GM12878 (cell line): ENCODE measurements around the gene IRF2BP1. TPM values are rescaled to one million over a fixed set of nuclear protein-coding genes. Genes with fewer than 3 reads are reported as not detected.
A peak's percentile ranks its signal among the peaks of the same experiment; 100 is the strongest.

Source experiments
- CEBPZ ChIP-seq: fragments of 150-350 bp; IDR thresholded peaks from 2 replicates; pipeline ENCODE4 v1.6.1; 2016; ENCODE audit warnings: low read depth, low read length
- E2F4 ChIP-seq: IDR thresholded peaks from 2 replicates; pipeline ENCODE4 v1.6.1; 2012; ENCODE audit warnings: low read depth, low read length, improper control_type of control experiment
- ESRRA ChIP-seq: IDR thresholded peaks from 2 replicates; pipeline ENCODE4 v1.6.1; 2012; ENCODE audit warnings: mild to moderate bottlenecking, low read length, improper control_type of control experiment
- GABPA ChIP-seq: IDR thresholded peaks from 2 replicates; pipeline ENCODE4 v1.6.1; 2014; ENCODE audit warnings: antibody characterized with exemption, low read depth, mild to moderate bottlenecking, inconsistent platforms
- GATAD2B ChIP-seq: fragments of 450-650 bp; conservative IDR thresholded peaks from 2 replicates; pipeline ENCODE4 v1.6.1; 2017; ENCODE audit warnings: low read depth, mild to moderate bottlenecking, moderate library complexity
- JUND ChIP-seq: IDR thresholded peaks from 2 replicates; pipeline ENCODE4 v1.6.1; 2012; ENCODE audit warnings: low read depth, mild to moderate bottlenecking, low read length, improper control_type of control experiment, moderate library complexity
- KDM1A ChIP-seq: fragments of 200-600 bp; sonication (generic); IDR thresholded peaks from 2 replicates; pipeline ENCODE4 v1.6.1; 2016; ENCODE audit warnings: borderline replicate concordance
- NFIC ChIP-seq: IDR thresholded peaks from 2 replicates; pipeline ENCODE4 v1.6.1; 2012; ENCODE audit warnings: low read depth, mild to moderate bottlenecking, inconsistent platforms, low read length, moderate library complexity
- NR2C1 ChIP-seq: fragments of 450-650 bp; IDR thresholded peaks from 2 replicates; pipeline ENCODE4 v1.6.1; 2017; ENCODE audit warnings: antibody characterized with exemption, mild to moderate bottlenecking, moderate library complexity
- POU2F2 ChIP-seq: IDR thresholded peaks from 3 replicates; pipeline ENCODE4 v1.6.1; 2011; ENCODE audit warnings: low read depth, mild to moderate bottlenecking, low read length, borderline replicate concordance
- RAD21 ChIP-seq: IDR thresholded peaks from 2 replicates; pipeline ENCODE4 v1.6.1; 2011; ENCODE audit warnings: mild to moderate bottlenecking, low read depth, low read length, moderate library complexity; ENCODE audit not compliant: insufficient read depth
- SMAD5 ChIP-seq: IDR thresholded peaks from 2 replicates; pipeline ENCODE4 v1.6.1; 2016; ENCODE audit warnings: antibody characterized with exemption, low read depth
- TBL1XR1 ChIP-seq: IDR thresholded peaks from 2 replicates; pipeline ENCODE4 v1.6.1; 2012; ENCODE audit warnings: low read depth, low read length, improper control_type of control experiment
- TCF7 ChIP-seq: IDR thresholded peaks from 2 replicates; pipeline ENCODE4 v1.6.1; 2014; ENCODE audit warnings: antibody characterized with exemption, borderline replicate concordance
- ZNF274 ChIP-seq: IDR thresholded peaks from one replicate; pipeline ENCODE4 v1.8.0; 2011; ENCODE audit not compliant: insufficient read length, insufficient read depth
- ZSCAN29 ChIP-seq: fragments of 450-650 bp; IDR thresholded peaks from 2 replicates; pipeline ENCODE4 v1.6.1; 2017; ENCODE audit warnings: mild to moderate bottlenecking, moderate library complexity
- polyA plus RNA-seq, 11 experiments: library from polyadenylated mRNA; depleted of rRNA in 4 of 11; unstranded in 6 of 11; stranded (reverse) in 5 of 11; fragments of >200 nt; fragmentation: Nextera tagmentation in 4 of 11; fragmentation: Illumina TruSeq in 1 of 11; extraction: Ambion mirVana in 4 of 11; extraction: Trizol in 1 of 11; gene quantifications; 1 replicate in 1 of 11; 2 replicates in 10 of 11; pipeline versions ENCODE4 v1.2.1 to v1.2.3, GENCODE V29; 2011 to 2016; ENCODE audit warnings: inconsistent platforms in 2 of 11, missing spikeins in 2 of 11, low read depth in 1 of 11
- total RNA-seq, 4 experiments: library from RNA; depleted of rRNA in 3 of 4; stranded (reverse); fragments of >200 nt in 3 of 4; fragmentation: Illumina TruSeq in 1 of 4; extraction: Trizol in 1 of 4; gene quantifications; 2 replicates each; pipeline versions ENCODE4 v1.2.1 to v1.2.3, GENCODE V29; 2013 to 2021
- TF ChIP-seq, protein P1 (sequence below): fragments of 450-650 bp; IDR thresholded peaks from 2 replicates; pipeline ENCODE4 v1.6.1; 2016; ENCODE audit warnings: mild to moderate bottlenecking
- TF ChIP-seq, protein P2 (sequence below), 3 experiments: IDR thresholded peaks in 2 of 3; conservative IDR thresholded peaks in 1 of 3; 2 replicates each; pipeline ENCODE4 v1.5.1; 2011; ENCODE audit warnings: low read depth in 3 of 3, low read length in 3 of 3, mild to moderate bottlenecking in 3 of 3, control low read depth in 2 of 3, moderate library complexity in 2 of 3, inconsistent platforms in 1 of 3, mixed read lengths in 1 of 3; ENCODE audit not compliant: control insufficient read depth in 2 of 3, insufficient read depth in 1 of 3; ENCODE audit errors: extremely low read depth in 1 of 3
- TF ChIP-seq, protein P3 (sequence below): IDR thresholded peaks from 2 replicates; pipeline ENCODE4 v1.6.1; 2011; ENCODE audit warnings: low read depth, low read length, improper control_type of control experiment, borderline replicate concordance

The IRF2BP1 gene
- total and polyA plus RNA-seq, 10 of the 15 experiments (the other 5 are each of a cell fraction or from before 2014, with no cell fraction given): 0.31 to 24.4 (median 4.4) TPM

GRCh38 chr19:45862564-45863334 lies 23.2 kb downstream of the IRF2BP1 start, which contains the start of gene SYMPK (continued):
- TF ChIP-seq, protein P1, sequence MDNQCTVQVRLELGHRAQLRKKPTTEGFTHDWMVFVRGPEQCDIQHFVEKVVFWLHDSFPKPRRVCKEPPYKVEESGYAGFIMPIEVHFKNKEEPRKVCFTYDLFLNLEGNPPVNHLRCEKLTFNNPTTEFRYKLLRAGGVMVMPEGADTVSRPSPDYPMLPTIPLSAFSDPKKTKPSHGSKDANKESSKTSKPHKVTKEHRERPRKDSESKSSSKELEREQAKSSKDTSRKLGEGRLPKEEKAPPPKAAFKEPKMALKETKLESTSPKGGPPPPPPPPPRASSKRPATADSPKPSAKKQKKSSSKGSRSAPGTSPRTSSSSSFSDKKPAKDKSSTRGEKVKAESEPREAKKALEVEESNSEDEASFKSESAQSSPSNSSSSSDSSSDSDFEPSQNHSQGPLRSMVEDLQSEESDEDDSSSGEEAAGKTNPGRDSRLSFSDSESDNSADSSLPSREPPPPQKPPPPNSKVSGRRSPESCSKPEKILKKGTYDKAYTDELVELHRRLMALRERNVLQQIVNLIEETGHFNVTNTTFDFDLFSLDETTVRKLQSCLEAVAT: peak; percentile 79; the same call in 1 of the 2 replicates
- TF ChIP-seq GABPA: peak; percentile 97
- TF ChIP-seq POU2F2: peak; percentile 40; the same call in 1 of the 3 replicates
- peak; percentile 81; the same call in 1 of the 2 replicates for TF ChIP-seq SMAD5
- TF ChIP-seq E2F4: 0 out of 2 replicates have a peak, but pooled peaks have one; percentile 41
- TF ChIP-seq, protein P2, sequence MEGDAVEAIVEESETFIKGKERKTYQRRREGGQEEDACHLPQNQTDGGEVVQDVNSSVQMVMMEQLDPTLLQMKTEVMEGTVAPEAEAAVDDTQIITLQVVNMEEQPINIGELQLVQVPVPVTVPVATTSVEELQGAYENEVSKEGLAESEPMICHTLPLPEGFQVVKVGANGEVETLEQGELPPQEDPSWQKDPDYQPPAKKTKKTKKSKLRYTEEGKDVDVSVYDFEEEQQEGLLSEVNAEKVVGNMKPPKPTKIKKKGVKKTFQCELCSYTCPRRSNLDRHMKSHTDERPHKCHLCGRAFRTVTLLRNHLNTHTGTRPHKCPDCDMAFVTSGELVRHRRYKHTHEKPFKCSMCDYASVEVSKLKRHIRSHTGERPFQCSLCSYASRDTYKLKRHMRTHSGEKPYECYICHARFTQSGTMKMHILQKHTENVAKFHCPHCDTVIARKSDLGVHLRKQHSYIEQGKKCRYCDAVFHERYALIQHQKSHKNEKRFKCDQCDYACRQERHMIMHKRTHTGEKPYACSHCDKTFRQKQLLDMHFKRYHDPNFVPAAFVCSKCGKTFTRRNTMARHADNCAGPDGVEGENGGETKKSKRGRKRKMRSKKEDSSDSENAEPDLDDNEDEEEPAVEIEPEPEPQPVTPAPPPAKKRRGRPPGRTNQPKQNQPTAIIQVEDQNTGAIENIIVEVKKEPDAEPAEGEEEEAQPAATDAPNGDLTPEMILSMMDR (IDR thresholded peaks at IDR 0.05 in 2 of 3, conservative IDR thresholded peaks at IDR 0.05 in 1 of 3; ENCODE audit: control insufficient read depth in 2 of 3, extremely low read depth in 1 of 3, insufficient read depth in 1 of 3, low read depth in 3 of 3, low read length in 3 of 3): no peak
- no peak for TF ChIP-seq CEBPZ
- no peak for TF ChIP-seq RAD21
- TF ChIP-seq ZSCAN29: no peak
- TF ChIP-seq JUND: no peak
- TF ChIP-seq TCF7: no peak
- TF ChIP-seq NR2C1: peak; percentile 71
- peak; percentile 78 for TF ChIP-seq GATAD2B
- TF ChIP-seq ZNF274: no peak
- TF ChIP-seq ESRRA: 0 out of 2 replicates have a peak, but pooled peaks have one; percentile 77
- no peak for TF ChIP-seq NFIC
- TF ChIP-seq, protein P3, sequence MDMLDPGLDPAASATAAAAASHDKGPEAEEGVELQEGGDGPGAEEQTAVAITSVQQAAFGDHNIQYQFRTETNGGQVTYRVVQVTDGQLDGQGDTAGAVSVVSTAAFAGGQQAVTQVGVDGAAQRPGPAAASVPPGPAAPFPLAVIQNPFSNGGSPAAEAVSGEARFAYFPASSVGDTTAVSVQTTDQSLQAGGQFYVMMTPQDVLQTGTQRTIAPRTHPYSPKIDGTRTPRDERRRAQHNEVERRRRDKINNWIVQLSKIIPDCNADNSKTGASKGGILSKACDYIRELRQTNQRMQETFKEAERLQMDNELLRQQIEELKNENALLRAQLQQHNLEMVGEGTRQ: no peak
- TF ChIP-seq TBL1XR1: no peak
- TF ChIP-seq KDM1A: no peak
